Hair follicular keratinocyte (primary cell): ENCODE results near the gene ACADL. TPM values are rescaled to one million over a fixed set of nuclear protein-coding genes. Genes with fewer than 3 reads are reported as not detected.

Experiments used
- total RNA-seq: library from RNA; depleted of rRNA; stranded (reverse); fragments of >200 nt; gene quantifications from 2 replicates; pipeline ENCODE4 v1.2.3, GENCODE V29; 2015

Gene ACADL
- total RNA-seq = not detected in 2 replicates

DNA sequence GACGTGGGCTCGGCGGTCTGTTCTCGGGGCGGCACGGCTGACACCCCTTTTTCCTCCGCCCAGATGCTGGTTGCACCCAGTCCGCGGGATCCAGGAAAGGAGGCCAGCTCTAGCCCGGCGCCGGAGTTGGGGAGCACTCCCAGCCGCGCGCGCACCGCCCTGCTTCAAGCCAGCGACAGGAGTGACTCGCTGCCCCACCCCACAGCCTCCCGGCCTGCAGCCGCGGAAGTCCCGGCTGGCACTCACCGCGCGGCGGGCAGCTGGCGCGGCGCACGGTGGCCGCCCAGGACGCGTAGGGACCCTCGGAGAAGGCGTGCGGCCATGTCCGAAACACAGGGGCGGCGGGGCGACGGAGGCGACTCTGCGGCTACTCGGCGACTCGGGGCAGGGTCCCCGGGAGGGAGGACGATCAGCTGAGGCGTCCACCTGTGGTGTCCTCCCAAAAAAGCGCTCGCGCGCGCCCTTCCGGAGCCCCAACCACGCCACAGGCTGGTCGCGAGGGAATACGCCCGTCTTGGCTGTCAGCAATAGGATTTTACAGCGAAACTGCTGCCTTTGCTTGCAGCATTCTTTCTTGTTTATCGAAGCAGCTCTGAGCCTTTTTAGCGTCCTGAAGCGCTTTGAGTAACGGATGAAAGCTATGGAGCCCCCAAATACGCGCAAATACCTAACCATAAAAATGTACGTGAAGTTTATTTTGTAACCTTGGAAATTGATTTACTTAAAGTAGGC, at the start of gene ACADL:
Gene ACADL, minus strand, starts transcription at position 507 of the 732 bp plus-strand sequence. Its CDS starts 184 bp downstream, at position 323.

GRCh38 chr2:210171309-210172218, 53.7 kb downstream of the ACADL start, which contains the start of gene KANSL1L:
TSS of gene KANSL1L (minus strand) at chr2:210171409. CDS start at chr2:210154582, 16,827 bp downstream.

Other genes starting within 250 kb of the ACADL start
- 66.0 and 118 TPM in 2 replicates for gene RPE, start 222.8 kb downstream of the ACADL start, total RNA-seq
- gene KANSL1L, start 54.0 kb downstream of the ACADL start, total RNA-seq = 3.0 and 4.8 TPM in 2 replicates
- gene MYL1, start 89.7 kb upstream of the ACADL start, total RNA-seq = not detected in 2 replicates